HG03095 (cell line): ENCODE data around the gene PARN.
"Not testable (repeated sequence)": the region's sequence is repeated elsewhere in the genome, so short reads cannot be mapped to it uniquely, and the experiment has no call there.

Source experiments
- ATAC-seq: cut with Tn5 transposase; IDR thresholded peaks from one replicate; pipeline ENCODE4 v1.9.1; 2021; ENCODE audit warnings: moderate library complexity; ENCODE audit not compliant: unreplicated experiment

The PARN gene

GRCh38 chr16:14629919-14630619 lies at the start of gene PARN:
Gene PARN (minus strand): TSS chr16:14630260. CDS start chr16:14630125, 135 bp downstream.
- peak; percentile 47 for ATAC-seq

GRCh38 chr16:14678748-14679497 lies 48.9 kb upstream of the PARN start:
- ATAC-seq: no peak

GRCh38 chr16:14677627-14678026 lies 47.6 kb upstream of the PARN start:
- no peak for ATAC-seq

GRCh38 chr16:14676633-14677032 lies 46.6 kb upstream of the PARN start:
- no peak for ATAC-seq

- peak; percentile 76 for ATAC-seq
Measured at GRCh38 chr16:14672403-14672971, 42.4 kb upstream of the PARN start.

GRCh38 chr16:14669776-14670175 lies 39.7 kb upstream of the PARN start:
- ATAC-seq: no peak

GRCh38 chr16:14668556-14669223 lies 38.6 kb upstream of the PARN start:
- no peak for ATAC-seq

GRCh38 chr16:14667347-14668266 lies 37.5 kb upstream of the PARN start:
- no peak for ATAC-seq

GRCh38 chr16:14658063-14658462 lies 28.0 kb upstream of the PARN start:
- peak; percentile 88 for ATAC-seq

GRCh38 chr16:14652726-14653125 lies 22.7 kb upstream of the PARN start:
- no peak for ATAC-seq

GRCh38 chr16:14650629-14651028 lies 20.6 kb upstream of the PARN start:
- no peak for ATAC-seq

GRCh38 chr16:14649816-14650215 lies 19.8 kb upstream of the PARN start:
- ATAC-seq: no peak

GRCh38 chr16:14641926-14642325 lies 11.9 kb upstream of the PARN start:
- no peak for ATAC-seq

- no peak for ATAC-seq
Measured at GRCh38 chr16:14641206-14641605, 11.1 kb upstream of the PARN start.

GRCh38 chr16:14640538-14640937 lies 10.5 kb upstream of the PARN start:
- ATAC-seq: no peak

- ATAC-seq: not testable (repeated sequence)
Measured at GRCh38 chr16:14636951-14637240, 6.8 kb upstream of the PARN start.

- ATAC-seq: not testable (repeated sequence)
Measured at GRCh38 chr16:14636179-14636950, 6.3 kb upstream of the PARN start.

GRCh38 chr16:14635395-14636165 lies 5.5 kb upstream of the PARN start:
- no peak for ATAC-seq

GRCh38 chr16:14634389-14634725 lies 4.3 kb upstream of the PARN start:
- ATAC-seq: no peak
